PC-3 (cell line): Measurements from ENCODE around the gene SH3RF3. TPM values are rescaled to one million over a fixed set of nuclear protein-coding genes. Genes with fewer than 3 reads are reported as not detected.
A peak's percentile ranks its signal among the peaks of the same experiment; 100 is the strongest.

Experiments
- ATAC-seq: fragments of 200-7000 bp; cut with Tn5 transposase; 2 replicates; pipeline ENCODE4 v1.9.1; 2020; ENCODE audit warnings: mild to moderate bottlenecking, moderate library complexity
- BruUV-seq: library from RNA; stranded (reverse); fragments of 400-500 nt; replicated peaks from 2 replicates; lab custom pipeline; 2021; lab: Mats Ljungman, UMichigan
- CTCF ChIA-PET: fragments of 300-600 bp; sonication (Branson Sonifier 250); formaldehyde crosslinking; loops from one replicate; lab custom pipeline; 2022; ENCODE audit warnings: antibody characterized with exemption; lab: Charles Lee
- POLR2A ChIA-PET: fragments of 300-600 bp; sonication (Branson Sonifier 250); formaldehyde crosslinking; loops from one replicate; lab custom pipeline; 2022; ENCODE audit warnings: antibody characterized with exemption; ENCODE audit not compliant: unreplicated experiment; lab: Charles Lee
- DNase-seq: peaks from one replicate; pipeline ENCODE4 v3.0.0-alpha.2; 2015
- H2AFZ ChIP-seq: fragments of 300-600 bp; sonication (generic); 2 replicates; pipeline ENCODE4 v1.6.0; 2016; ENCODE audit warnings: antibody characterized with exemption, low read length
- H3F3A ChIP-seq: fragments of 300-600 bp; sonication (generic); one replicate; pipeline ENCODE4 v1.6.0; 2017; ENCODE audit warnings: antibody characterized with exemption, low read length, control low read depth, mild to moderate bottlenecking; ENCODE audit not compliant: unreplicated experiment
- H3K27ac ChIP-seq: fragments of 300-600 bp; sonication (generic); 2 replicates; pipeline ENCODE4 v1.5.1; 2016; ENCODE audit warnings: mild to moderate bottlenecking, low read length
- H3K27me3 ChIP-seq: fragments of 300-600 bp; sonication (generic); 2 replicates; pipeline ENCODE4 v1.6.1; 2016; ENCODE audit warnings: low read length, mixed read lengths
- H3K36me3 ChIP-seq: fragments of 300-600 bp; sonication (generic); 2 replicates; pipeline ENCODE4 v1.6.1; 2016; ENCODE audit warnings: low read depth, mixed run types, low read length, mixed read lengths
- H3K4me1 ChIP-seq: fragments of 300-600 bp; sonication (generic); 2 replicates; pipeline ENCODE4 v1.5.1; 2016; ENCODE audit warnings: low read length; ENCODE audit not compliant: insufficient read depth
- H3K4me2 ChIP-seq: fragments of 300-600 bp; sonication (generic); 2 replicates; pipeline ENCODE4 v1.6.0; 2016; ENCODE audit warnings: low read length
- H3K4me3 ChIP-seq: fragments of 300-600 bp; sonication (generic); 2 replicates; pipeline ENCODE4 v1.5.1; 2016; ENCODE audit warnings: mild to moderate bottlenecking, low read length, mixed read lengths
- H3K79me2 ChIP-seq: fragments of 300-600 bp; sonication (generic); 2 replicates; pipeline ENCODE4 v1.6.1; 2017; ENCODE audit warnings: low read length, mixed read lengths
- H3K9ac ChIP-seq: fragments of 300-600 bp; sonication (generic); 2 replicates; pipeline ENCODE4 v1.6.0; 2016; ENCODE audit warnings: mild to moderate bottlenecking, low read length
- H3K9me2 ChIP-seq: fragments of 300-600 bp; sonication (generic); replicated peaks from 2 replicates; pipeline ENCODE4 v1.6.1; 2016; ENCODE audit warnings: mixed run types, low read length, mixed read lengths
- H3K9me3 ChIP-seq: fragments of 300-600 bp; sonication (generic); 2 replicates; pipeline ENCODE4 v1.6.1; 2016; ENCODE audit warnings: low read length, mixed read lengths
- H4K20me1 ChIP-seq: fragments of 300-600 bp; sonication (generic); 2 replicates; pipeline ENCODE4 v1.6.1; 2016; ENCODE audit warnings: low read length, mixed read lengths
- CTCF ChIP-seq: fragments of 300-600 bp; sonication (generic); conservative IDR thresholded peaks from 2 replicates; pipeline ENCODE4 v1.5.1; 2017; ENCODE audit warnings: antibody characterized with exemption, low read depth, mild to moderate bottlenecking, low read length
- EZH2 ChIP-seq: fragments of 300-600 bp; sonication (generic); IDR thresholded peaks from one replicate; pipeline ENCODE4 v1.6.1; 2017; ENCODE audit warnings: antibody characterized with exemption, mild to moderate bottlenecking, low read length; ENCODE audit not compliant: unreplicated experiment
- EZH2phosphoT487 ChIP-seq: fragments of 300-600 bp; sonication (generic); IDR thresholded peaks from 2 replicates; pipeline ENCODE4 v1.6.1; 2018; ENCODE audit warnings: mild to moderate bottlenecking, antibody characterized with exemption, low read length, borderline replicate concordance
- intact Hi-C: fragments of 100-400 bp; cut with micrococcal nuclease; formaldehyde crosslinking; loops from 2 replicates; pipeline ENCODE4 v1.9.0; 2023
- total RNA-seq: library from RNA; depleted of rRNA; stranded (reverse); fragments of >200 nt; gene quantifications from 2 replicates; pipeline ENCODE4 v1.2.3, GENCODE V29; 2014

SH3RF3 gene
- total RNA-seq, 1 experiment from 2014 or later: 11.7 TPM

- intact Hi-C loops: no loop called here
- BruUV-seq: no TSS peak
These were observed 400.8 kb downstream of the SH3RF3 start for GRCh38 chr2:109529532-109530449.

GRCh38 chr2:109530712-109531111 lies 401.7 kb downstream of the SH3RF3 start:
- CTCF ChIA-PET: no interaction called here
- Histone ChIP-seq H3K4me1 (peaks cover 6% of the 10 kb centered on the region; the same call in 1 of the 2 replicates), H3F3A (no peaks in the 10 kb centered on the region), H3K27me3 (no peaks in the 10 kb centered on the region), H3K9ac (no peak overlapping the region), H3K9me3 (no peaks in the 10 kb centered on the region), H3K79me2 (no peaks in the 10 kb centered on the region), H3K4me2 (no peak overlapping the region), H3K27ac (no peak overlapping the region), H3K36me3 (no peaks in the 10 kb centered on the region), H4K20me1 (no peaks in the 10 kb centered on the region), H2AFZ (0 out of 2 replicates have a peak overlapping the region, but pooled peaks have one; percentile 3), H3K9me2 (no peaks in the 10 kb centered on the region), H3K4me3 (no peak overlapping the region)
- intact Hi-C loops: no loop called here
- no TSS peak for BruUV-seq
- ATAC-seq (peak; percentile 91), DNase-seq (no peak)
- no peak for TF ChIP-seq EZH2phosphoT487
- no peak for TF ChIP-seq EZH2
- TF ChIP-seq CTCF: no peak
- POLR2A ChIA-PET: no interaction called here

More at GRCh38 chr2:109529532-109530449, 400.8 kb downstream of the SH3RF3 start:
- Histone ChIP-seq H3K27ac (no peak overlapping the region), H3K4me2 (no peak overlapping the region), H3K4me3 (no peak overlapping the region), H3K4me1 (peaks cover 6% of the 10 kb centered on the region; the same call in 1 of the 2 replicates), H3K9ac (no peak overlapping the region), H3K27me3 (no peaks in the 10 kb centered on the region), H3K36me3 (no peaks in the 10 kb centered on the region), H2AFZ (no peak overlapping the region), H4K20me1 (no peaks in the 10 kb centered on the region), H3F3A (no peaks in the 10 kb centered on the region), H3K9me2 (no peaks in the 10 kb centered on the region), H3K9me3 (no peaks in the 10 kb centered on the region), H3K79me2 (no peaks in the 10 kb centered on the region)
- POLR2A ChIA-PET: no interaction called here
- CTCF ChIA-PET: no interaction called here
- DNase-seq (no peak), ATAC-seq (no peak)
- TF ChIP-seq CTCF (no peak), EZH2phosphoT487 (no peak), EZH2 (no peak)

GRCh38 chr2:109531221-109531620 lies 402.2 kb downstream of the SH3RF3 start:
- no peak overlapping the region for H3K4me3 ChIP-seq
- no peaks in the 10 kb centered on the region for H3K79me2 ChIP-seq
- intact Hi-C loops: no loop called here
- TF ChIP-seq EZH2phosphoT487 (no peak), CTCF (no peak), EZH2 (no peak)
- ChIA-PET CTCF (no interaction called here), POLR2A (no interaction called here)
- no peak for ATAC-seq
- H3K9ac ChIP-seq: no peak overlapping the region
- no peaks in the 10 kb centered on the region for H3K9me3 ChIP-seq
- H3K4me1 ChIP-seq: peaks cover 6% of the 10 kb centered on the region; the same call in 1 of the 2 replicates
- H3K9me2 ChIP-seq: no peaks in the 10 kb centered on the region
- no peak overlapping the region for H3K4me2 ChIP-seq
- no TSS peak for BruUV-seq
- no peaks in the 10 kb centered on the region for H3K27me3 ChIP-seq
- H4K20me1 ChIP-seq: no peaks in the 10 kb centered on the region
- DNase-seq: no peak
- no peaks in the 10 kb centered on the region for H3F3A ChIP-seq
- H2AFZ ChIP-seq: no peak overlapping the region
- no peaks in the 10 kb centered on the region for H3K36me3 ChIP-seq
- no peak overlapping the region for H3K27ac ChIP-seq
